PC-9 (cell line): Measurements from ENCODE around the gene SH3GL3. TPM values are rescaled to one million over a fixed set of nuclear protein-coding genes. Genes with fewer than 3 reads are reported as not detected.

ENCODE experiments used
- BruUV-seq: library from RNA; stranded (reverse); fragments of 400-500 nt; replicated peaks from 2 replicates; lab custom pipeline; 2021; lab: Mats Ljungman, UMichigan
- CTCF ChIA-PET: fragments of 300-600 bp; sonication (Branson Sonifier 250); formaldehyde crosslinking; loops from one replicate; lab custom pipeline; 2022; ENCODE audit warnings: antibody characterized with exemption; lab: Charles Lee
- POLR2A ChIA-PET: fragments of 300-600 bp; sonication (Branson Sonifier 250); formaldehyde crosslinking; loops from one replicate; lab custom pipeline; 2022; ENCODE audit warnings: antibody characterized with exemption; ENCODE audit not compliant: unreplicated experiment; lab: Charles Lee
- DNase-seq, 2 experiments: peaks; one replicate each; pipeline versions ENCODE4 v3.0.0 to v3.0.0-alpha.2; 2015 to 2022; ENCODE audit warnings: mixed read lengths in 1 of 2
- H2AFZ ChIP-seq: fragments of 200-600 bp; sonication (generic); 2 replicates; pipeline ENCODE4 v1.8.1; 2017; ENCODE audit warnings: antibody characterized with exemption
- H3F3A ChIP-seq: fragments of 200-600 bp; sonication (generic); 2 replicates; pipeline ENCODE4 v1.8.1; 2017; ENCODE audit warnings: antibody characterized with exemption, mild to moderate bottlenecking, low read depth; ENCODE audit not compliant: insufficient read depth
- H3K27ac ChIP-seq: fragments of 200-600 bp; sonication (generic); 2 replicates; pipeline ENCODE4 v1.6.1; 2016; ENCODE audit warnings: mixed run types
- H3K27me3 ChIP-seq: fragments of 200-600 bp; sonication (generic); 2 replicates; pipeline ENCODE4 v1.6.1; 2016; ENCODE audit warnings: low read depth, mixed run types; ENCODE audit not compliant: insufficient read depth
- H3K36me3 ChIP-seq: fragments of 200-600 bp; sonication (generic); 2 replicates; pipeline ENCODE4 v1.6.1; 2016; ENCODE audit warnings: low read depth, mixed run types
- H3K4me1 ChIP-seq: fragments of 200-600 bp; sonication (generic); replicated peaks from 2 replicates; pipeline ENCODE4 v1.6.1; 2016; ENCODE audit warnings: mixed run types; ENCODE audit not compliant: insufficient read depth
- H3K4me2 ChIP-seq: fragments of 200-600 bp; sonication (generic); 2 replicates; pipeline ENCODE4 v1.6.1; 2017; ENCODE audit warnings: mixed run types
- H3K4me3 ChIP-seq: fragments of 200-600 bp; sonication (generic); 2 replicates; pipeline ENCODE4 v1.6.1; 2016; ENCODE audit warnings: mixed run types
- H3K79me2 ChIP-seq: fragments of 200-600 bp; sonication (generic); 2 replicates; pipeline ENCODE4 v1.6.1; 2017; ENCODE audit warnings: low read depth, mixed run types
- H3K9me2 ChIP-seq: fragments of 200-600 bp; sonication (generic); 2 replicates; pipeline ENCODE4 v1.8.1; 2017; ENCODE audit warnings: mild to moderate bottlenecking; ENCODE audit not compliant: insufficient read depth
- H3K9me3 ChIP-seq: fragments of 200-600 bp; sonication (generic); 2 replicates; pipeline ENCODE4 v1.8.1; 2016; ENCODE audit warnings: low read depth; ENCODE audit not compliant: insufficient read depth
- H4K20me1 ChIP-seq: fragments of 200-600 bp; sonication (generic); 2 replicates; pipeline ENCODE4 v1.8.1; 2017; ENCODE audit not compliant: insufficient read depth
- EZH2 ChIP-seq: fragments of 200-600 bp; sonication (generic); IDR thresholded peaks from 2 replicates; pipeline ENCODE4 v1.8.0; 2017; ENCODE audit warnings: antibody characterized with exemption, low read depth
- intact Hi-C: fragments of 100-400 bp; cut with micrococcal nuclease; formaldehyde crosslinking; loops from one replicate; pipeline ENCODE4 v1.10.0; 2022; ENCODE audit not compliant: unreplicated experiment
- total RNA-seq: library from RNA; stranded (reverse); gene quantifications from 2 replicates; pipeline ENCODE4 v1.2.3, GENCODE V29; 2021
- TF ChIP-seq, protein P1 (sequence below): fragments of 200-600 bp; sonication (generic); conservative IDR thresholded peaks from 2 replicates; pipeline ENCODE4 v1.6.1; 2017; ENCODE audit warnings: mixed run types, antibody characterized with exemption, mild to moderate bottlenecking, moderate library complexity

Gene SH3GL3
- total RNA-seq, 1 experiment from 2014 or later, result 0.22 TPM

DNA sequence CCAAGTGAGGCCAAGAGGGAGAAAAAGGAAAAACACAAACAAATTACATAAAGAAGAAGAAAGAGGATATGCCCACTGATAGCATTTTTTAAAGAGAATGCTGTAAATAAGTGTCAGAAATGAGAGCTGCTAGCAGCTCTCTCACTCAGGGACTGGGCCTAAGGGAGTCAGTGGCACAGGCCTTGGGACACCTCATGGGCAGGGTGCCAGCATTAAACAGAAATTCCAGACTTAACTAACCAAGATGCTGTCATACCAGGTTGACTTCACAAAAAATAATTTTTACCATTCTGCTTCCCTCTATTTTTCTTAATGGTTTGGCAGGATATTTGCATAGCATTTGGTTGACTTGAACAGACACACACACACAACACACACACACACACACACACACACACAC lies 114.5 kb downstream of the SH3GL3 start:
- Histone ChIP-seq H3K4me1 (no peaks in the 10 kb centered on the region), H3K27ac (no peak overlapping the region), H3F3A (no peaks in the 10 kb centered on the region), H3K4me2 (no peak overlapping the region), H3K79me2 (no peaks in the 10 kb centered on the region), H3K9me3 (no peaks in the 10 kb centered on the region), H3K27me3 (no peaks in the 10 kb centered on the region), H3K4me3 (no peak overlapping the region), H3K9me2 (no peaks in the 10 kb centered on the region), H4K20me1 (no peaks in the 10 kb centered on the region), H3K36me3 (no peaks in the 10 kb centered on the region), H2AFZ (no peak overlapping the region)
- CTCF ChIA-PET, result interaction anchor here (0.6 to 0.9 kb wide), 2 partner anchors 122 to 313 kb away, joined by 3 to 4 read pairs; no protein-coding TSS in a partner anchor
- intact Hi-C loops, result loop anchor here (5.0 kb wide), 1 partner anchor 494 kb away; the partner anchor contains the start of gene BTBD1
- BruUV-seq, result no TSS peak
- DNase-seq, result no peak
- TF ChIP-seq, protein P1, sequence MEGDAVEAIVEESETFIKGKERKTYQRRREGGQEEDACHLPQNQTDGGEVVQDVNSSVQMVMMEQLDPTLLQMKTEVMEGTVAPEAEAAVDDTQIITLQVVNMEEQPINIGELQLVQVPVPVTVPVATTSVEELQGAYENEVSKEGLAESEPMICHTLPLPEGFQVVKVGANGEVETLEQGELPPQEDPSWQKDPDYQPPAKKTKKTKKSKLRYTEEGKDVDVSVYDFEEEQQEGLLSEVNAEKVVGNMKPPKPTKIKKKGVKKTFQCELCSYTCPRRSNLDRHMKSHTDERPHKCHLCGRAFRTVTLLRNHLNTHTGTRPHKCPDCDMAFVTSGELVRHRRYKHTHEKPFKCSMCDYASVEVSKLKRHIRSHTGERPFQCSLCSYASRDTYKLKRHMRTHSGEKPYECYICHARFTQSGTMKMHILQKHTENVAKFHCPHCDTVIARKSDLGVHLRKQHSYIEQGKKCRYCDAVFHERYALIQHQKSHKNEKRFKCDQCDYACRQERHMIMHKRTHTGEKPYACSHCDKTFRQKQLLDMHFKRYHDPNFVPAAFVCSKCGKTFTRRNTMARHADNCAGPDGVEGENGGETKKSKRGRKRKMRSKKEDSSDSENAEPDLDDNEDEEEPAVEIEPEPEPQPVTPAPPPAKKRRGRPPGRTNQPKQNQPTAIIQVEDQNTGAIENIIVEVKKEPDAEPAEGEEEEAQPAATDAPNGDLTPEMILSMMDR, result no peak
- no peak for TF ChIP-seq EZH2
- POLR2A ChIA-PET, result no interaction called here

DNA sequence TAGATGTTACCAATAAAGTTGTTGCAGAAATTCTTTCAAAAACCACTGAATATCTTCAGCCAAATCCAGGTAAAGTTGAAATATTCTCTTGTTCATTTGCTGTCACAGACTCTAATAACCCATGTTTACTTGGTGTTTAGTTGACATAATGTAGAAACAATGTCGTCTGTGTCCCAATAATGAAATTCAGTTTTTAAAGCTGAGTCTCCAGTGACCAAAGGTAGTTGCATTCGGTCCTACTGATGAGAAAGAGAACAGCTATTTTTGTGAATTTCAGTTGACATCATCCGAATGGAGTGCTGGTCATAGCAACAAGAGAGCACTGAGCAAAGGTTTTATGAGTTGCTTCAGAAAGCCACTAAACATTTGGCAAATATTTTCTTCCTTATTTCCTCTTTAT lies 118.0 kb downstream of the SH3GL3 start:
- Histone ChIP-seq H3K79me2 (no peaks in the 10 kb centered on the region), H3K4me2 (no peak overlapping the region), H3K27ac (no peak overlapping the region), H3K27me3 (no peaks in the 10 kb centered on the region), H3K9me3 (no peaks in the 10 kb centered on the region), H3K9me2 (no peaks in the 10 kb centered on the region), H4K20me1 (no peaks in the 10 kb centered on the region), H3F3A (no peaks in the 10 kb centered on the region), H3K4me1 (no peaks in the 10 kb centered on the region), H3K4me3 (no peak overlapping the region), H3K36me3 (no peaks in the 10 kb centered on the region), H2AFZ (no peak overlapping the region)
- ChIA-PET CTCF (interaction anchor here (0.6 kb wide), 1 partner anchor 469 kb away, joined by 4 read pairs; no protein-coding TSS in a partner anchor), POLR2A (no interaction called here)
- TF ChIP-seq, protein P1, result no peak
- no peak for TF ChIP-seq EZH2
- BruUV-seq, result no TSS peak
- peak in 1 of 2 experiments; percentile 37 for DNase-seq
- intact Hi-C loops, result loop anchor here (1.0 to 2.0 kb wide), 2 partner anchors 182 to 458 kb away; no protein-coding TSS in a partner anchor

DNA sequence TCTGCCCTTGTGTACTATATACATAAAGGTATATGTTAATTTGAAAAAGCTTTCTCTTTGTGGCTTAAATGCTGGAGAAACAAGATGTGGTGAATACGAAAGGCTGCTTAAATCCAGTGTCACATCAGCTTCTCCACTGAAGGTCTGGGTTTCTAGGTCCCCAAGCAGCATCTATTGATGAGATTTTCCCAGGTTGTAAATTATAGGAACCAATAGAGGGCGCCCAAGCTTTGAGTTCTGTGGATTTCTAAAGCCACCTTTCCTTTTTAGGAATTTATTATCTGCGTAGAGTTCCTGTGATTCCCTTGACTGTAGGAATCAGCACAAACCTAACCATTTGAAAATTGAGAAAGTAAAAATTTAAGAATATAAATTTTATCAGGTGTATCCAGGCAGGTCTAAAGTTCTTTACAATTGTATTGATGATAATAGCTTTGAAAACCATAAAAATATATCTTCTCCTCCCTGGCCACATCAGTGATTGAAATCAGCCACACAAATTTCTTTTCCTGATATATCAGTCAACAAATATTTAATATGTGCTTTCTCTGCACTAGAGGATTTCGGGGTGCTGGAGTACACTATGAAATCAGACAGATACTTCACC lies 118.5 kb downstream of the SH3GL3 start:
- intact Hi-C loops, result loop anchor here (1.0 to 2.0 kb wide), 2 partner anchors 182 to 457 kb away; no protein-coding TSS in a partner anchor
- Histone ChIP-seq H3F3A (no peaks in the 10 kb centered on the region), H3K79me2 (no peaks in the 10 kb centered on the region), H4K20me1 (no peaks in the 10 kb centered on the region), H3K4me3 (no peak overlapping the region), H3K4me1 (no peaks in the 10 kb centered on the region), H3K36me3 (no peaks in the 10 kb centered on the region), H3K9me3 (no peaks in the 10 kb centered on the region), H3K27ac (no peak overlapping the region), H3K9me2 (no peaks in the 10 kb centered on the region), H3K4me2 (no peak overlapping the region), H3K27me3 (no peaks in the 10 kb centered on the region), H2AFZ (no peak overlapping the region)
- TF ChIP-seq, protein P1, result peak; percentile 86
- TF ChIP-seq EZH2, result no peak
- ChIA-PET CTCF (interaction anchor here (0.6 kb wide), 1 partner anchor 468 kb away, joined by 4 read pairs; no protein-coding TSS in a partner anchor), POLR2A (no interaction called here)
- DNase-seq, result peak; percentile 6 to 40
- no TSS peak for BruUV-seq
